Colonic mucosa (tissue), 4 donors: ENCODE data around the gene MFSD6. TPM values are rescaled to one million over a fixed set of nuclear protein-coding genes. Genes with fewer than 3 reads are reported as not detected.
A peak's percentile ranks its signal among the peaks of the same experiment; 100 is the strongest.
"Not testable (repeated sequence)": the region's sequence is repeated elsewhere in the genome, so short reads cannot be mapped to it uniquely, and the experiment has no call there.

Source experiments
- DNase-seq: peaks from one replicate; pipeline ENCODE4 v3.0.0-alpha.2; 2020
- H3K27ac ChIP-seq: fragments of 200-600 bp; one replicate; pipeline ENCODE4 v1.8.0; 2021
- H3K27me3 ChIP-seq: fragments of 200-600 bp; one replicate; pipeline ENCODE4 v1.8.0; 2021
- H3K36me3 ChIP-seq: fragments of 200-600 bp; one replicate; pipeline ENCODE4 v1.8.0; 2021
- H3K4me1 ChIP-seq: fragments of 200-600 bp; one replicate; pipeline ENCODE4 v1.8.0; 2021; ENCODE audit warnings: mild to moderate bottlenecking
- H3K4me3 ChIP-seq: fragments of 200-600 bp; one replicate; pipeline ENCODE4 v1.8.0; 2021
- H3K9ac ChIP-seq, 2 donors: one replicate each; pipeline ENCODE4 v1.7.0; 2013; ENCODE audit warnings: control low read depth in 2 of 2, low read depth in 2 of 2, low read length in 2 of 2
- H3K9me3 ChIP-seq: fragments of 200-600 bp; one replicate; pipeline ENCODE4 v1.8.0; 2021
- CTCF ChIP-seq: fragments of 200-600 bp; IDR thresholded peaks from one replicate; pipeline ENCODE4 v1.8.0; 2022; ENCODE audit warnings: antibody characterized with exemption, mild to moderate bottlenecking
- intact Hi-C: fragments of 100-400 bp; cut with DNase I; formaldehyde crosslinking; loops from one replicate; pipeline ENCODE4 v1.14.1; 2022
- total RNA-seq, 2 donors: library from RNA; stranded (reverse); fragmentation: NEBNext Ultra II Directional in 1 of 2; extraction: Animal tissue kit (Norgen Biotek cat#: 25700) in 1 of 2; gene quantifications; one replicate each; pipeline ENCODE4 v1.2.1, GENCODE V29; 2021
- donor health status: healthy.
- donor health status: DM: no; HTN: no; CAD: no.
- donor health status: DM: no; HTN: no; CAD: no.

MFSD6 gene
- total RNA-seq, 2 donors from 2014 or later: 60.9 to 83.3 TPM

- no peak for TF ChIP-seq CTCF
- Histone ChIP-seq H3K9ac (no peak overlapping the region), H3K4me1 (peaks cover 13% of the 10 kb centered on the region), H3K4me3 (no peak overlapping the region), H3K27ac (no peak overlapping the region), H3K36me3 (no peaks in the 10 kb centered on the region), H3K27me3 (no peaks in the 10 kb centered on the region), H3K9me3 (no peaks in the 10 kb centered on the region)
- intact Hi-C loops: no loop called here
- DNase-seq: no peak
These were observed 96.8 kb downstream of the MFSD6 start for GRCh38 chr2:190504912-190505311.

- Histone ChIP-seq H3K4me3 (no peak overlapping the region), H3K4me1 (peaks cover 13% of the 10 kb centered on the region), H3K9me3 (no peaks in the 10 kb centered on the region), H3K27me3 (no peaks in the 10 kb centered on the region), H3K27ac (peak overlapping the region; percentile 55), H3K36me3 (no peaks in the 10 kb centered on the region), H3K9ac (peak overlapping the region in 1 of 2 donors; percentile 14)
- intact Hi-C loops: no loop called here
- no peak for TF ChIP-seq CTCF
- no peak for DNase-seq
These were observed 97.5 kb downstream of the MFSD6 start for GRCh38 chr2:190505696-190506095.

DNA sequence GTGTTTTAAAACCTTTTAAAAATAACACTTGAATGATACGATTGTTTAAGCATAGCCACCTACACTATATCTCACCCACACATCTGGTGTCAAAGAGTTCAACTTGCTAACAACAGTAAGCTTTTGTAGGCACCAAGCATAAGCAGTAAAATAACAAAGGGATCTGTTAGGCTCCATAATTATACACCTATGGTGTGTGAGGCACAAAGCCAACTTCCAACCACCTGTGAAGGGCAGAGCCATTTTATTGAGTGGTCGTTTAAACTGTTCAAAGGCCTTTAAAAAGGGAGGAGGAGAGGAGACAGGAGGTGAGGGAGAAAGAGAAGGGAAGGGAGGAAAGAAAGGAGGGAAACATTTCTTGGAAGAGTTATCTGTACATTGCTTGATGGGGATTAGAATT, 98.5 kb downstream of the MFSD6 start:
- peak; percentile 78 for DNase-seq
- H3K4me1 ChIP-seq: peaks cover 12% of the 10 kb centered on the region
- peak overlapping the region; percentile 1 to 35 for H3K9ac ChIP-seq
- H3K36me3 ChIP-seq: no peaks in the 10 kb centered on the region
- no peak for TF ChIP-seq CTCF
- intact Hi-C loops: no loop called here
- no peaks in the 10 kb centered on the region for H3K9me3 ChIP-seq
- no peak overlapping the region for H3K4me3 ChIP-seq
- H3K27ac ChIP-seq: peak overlapping the region; percentile 55
- no peaks in the 10 kb centered on the region for H3K27me3 ChIP-seq

DNA sequence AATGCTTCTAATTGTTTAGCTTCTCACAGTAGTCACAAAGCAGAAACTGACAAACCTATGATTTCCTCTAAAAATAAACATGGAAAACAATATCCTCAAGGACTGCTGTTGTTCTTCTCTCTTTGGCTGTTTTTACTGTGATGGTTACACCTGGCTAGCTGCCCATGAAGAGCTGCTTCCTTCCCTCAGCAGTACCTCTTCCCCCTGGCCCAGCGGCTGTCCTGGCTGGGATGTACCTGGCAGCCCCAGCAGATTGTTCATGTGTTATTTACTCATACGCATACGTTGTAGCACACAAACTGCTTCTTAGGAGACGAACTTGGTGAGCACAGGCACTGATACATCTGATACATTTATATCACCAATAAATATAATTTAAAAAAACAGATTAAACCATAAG, 99.0 kb downstream of the MFSD6 start:
- intact Hi-C loops: no loop called here
- no peaks in the 10 kb centered on the region for H3K9me3 ChIP-seq
- no peak overlapping the region for H3K4me3 ChIP-seq
- H3K27me3 ChIP-seq: no peaks in the 10 kb centered on the region
- no peak for TF ChIP-seq CTCF
- peak; percentile 61 for DNase-seq
- H3K27ac ChIP-seq: peak overlapping the region; percentile 55
- H3K9ac ChIP-seq: peak overlapping the region in 1 of 2 donors; percentile 35
- H3K4me1 ChIP-seq: peaks cover 12% of the 10 kb centered on the region
- no peaks in the 10 kb centered on the region for H3K36me3 ChIP-seq

DNA sequence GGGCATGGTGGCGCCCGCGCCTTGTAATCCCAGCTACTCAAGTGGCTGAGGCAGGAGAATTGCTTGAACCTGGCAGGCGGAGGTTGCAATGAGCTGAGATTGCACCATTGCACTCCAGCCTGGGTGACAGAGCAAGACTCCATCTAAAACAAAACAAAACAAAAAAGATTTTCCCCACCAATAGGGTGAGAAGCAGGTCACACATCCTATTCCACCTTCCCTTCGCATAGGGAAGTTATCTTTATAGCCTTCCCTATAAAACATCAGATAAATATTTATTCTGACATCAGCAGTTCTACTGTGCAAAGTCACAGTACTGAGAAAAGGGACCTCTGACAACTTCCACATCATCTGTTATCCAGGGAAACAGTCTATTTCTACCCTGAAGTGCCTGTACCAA, 101.7 kb downstream of the MFSD6 start:
- peak overlapping the region; percentile 51 for H3K27ac ChIP-seq
- not testable (repeated sequence) for H3K27me3 ChIP-seq, H3K4me1 ChIP-seq, H3K9ac ChIP-seq, H3K4me3 ChIP-seq, H3K9me3 ChIP-seq, H3K36me3 ChIP-seq
- peak; percentile 31 for DNase-seq
- intact Hi-C loops: loop anchor here (5.0 kb wide), 1 partner anchor 128 kb away; no protein-coding TSS in a partner anchor

GRCh38 chr2:190511104-190511503, 102.9 kb downstream of the MFSD6 start:
- peak; percentile 27 for DNase-seq
- H3K4me1 ChIP-seq: peaks cover 3% of the 10 kb centered on the region
- H3K27me3 ChIP-seq: no peaks in the 10 kb centered on the region
- H3K9ac ChIP-seq: no peak overlapping the region
- intact Hi-C loops: loop anchor here (5.0 kb wide), 1 partner anchor 129 kb away; no protein-coding TSS in a partner anchor
- no peak for TF ChIP-seq CTCF
- no peaks in the 10 kb centered on the region for H3K9me3 ChIP-seq
- H3K4me3 ChIP-seq: no peak overlapping the region
- no peak overlapping the region for H3K27ac ChIP-seq
- no peaks in the 10 kb centered on the region for H3K36me3 ChIP-seq
